ENCODE results near the gene ST3GAL2.
"Not testable (repeated sequence)": the region's sequence is repeated elsewhere in the genome, so short reads cannot be mapped to it uniquely, and the experiment has no call there.

Gene ST3GAL2

GRCh38 chr16:70386289-70386986 lies 52.5 kb downstream of the ST3GAL2 start:
- not testable (repeated sequence) for DNase-seq (ENCODE audit: low spot score)

- no peak for DNase-seq (ENCODE audit: low spot score)
Observed at GRCh38 chr16:70383421-70383960, 55.4 kb downstream of the ST3GAL2 start.

DNA sequence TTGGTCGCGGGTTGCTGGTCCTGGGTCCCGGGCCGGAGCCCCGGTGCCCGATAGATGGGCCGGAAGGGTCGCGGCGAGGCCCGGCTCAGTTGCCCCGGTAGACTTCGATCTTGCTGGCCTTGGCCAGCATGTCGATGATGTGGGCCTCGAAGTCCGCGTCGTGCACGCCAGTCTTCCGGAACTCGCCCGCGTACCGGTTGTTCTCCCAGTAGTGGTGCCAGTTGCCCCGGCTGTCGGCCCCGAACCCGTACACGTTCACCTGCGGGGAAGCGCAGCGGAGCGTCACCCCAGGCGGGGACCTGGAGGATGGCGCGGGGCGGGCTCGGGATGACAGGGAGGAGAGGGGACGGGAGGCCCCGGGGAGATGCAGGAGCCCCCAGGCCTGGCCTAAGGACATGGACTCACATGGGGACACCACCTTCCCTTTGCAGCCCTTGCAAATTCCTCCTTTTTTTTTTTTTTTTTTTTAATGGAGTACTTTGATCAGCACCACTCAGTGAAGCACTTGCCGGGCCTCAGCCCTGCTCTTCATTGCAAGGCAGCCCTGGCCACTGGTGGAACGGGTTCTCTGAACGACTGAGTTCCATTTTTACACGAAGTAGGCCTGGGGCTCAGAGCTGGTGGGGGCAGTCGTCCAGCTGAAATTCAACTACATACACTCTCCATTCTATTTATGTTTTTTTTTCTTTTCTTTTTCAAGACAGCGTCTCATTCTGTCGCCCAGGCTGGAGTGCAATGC lies 57.1 kb downstream of the ST3GAL2 start:
- no peak for DNase-seq (ENCODE audit: low spot score)

GRCh38 chr16:70380919-70381603 lies 57.8 kb downstream of the ST3GAL2 start:
- peak; percentile 98 for DNase-seq (ENCODE audit: low spot score)

DNA sequence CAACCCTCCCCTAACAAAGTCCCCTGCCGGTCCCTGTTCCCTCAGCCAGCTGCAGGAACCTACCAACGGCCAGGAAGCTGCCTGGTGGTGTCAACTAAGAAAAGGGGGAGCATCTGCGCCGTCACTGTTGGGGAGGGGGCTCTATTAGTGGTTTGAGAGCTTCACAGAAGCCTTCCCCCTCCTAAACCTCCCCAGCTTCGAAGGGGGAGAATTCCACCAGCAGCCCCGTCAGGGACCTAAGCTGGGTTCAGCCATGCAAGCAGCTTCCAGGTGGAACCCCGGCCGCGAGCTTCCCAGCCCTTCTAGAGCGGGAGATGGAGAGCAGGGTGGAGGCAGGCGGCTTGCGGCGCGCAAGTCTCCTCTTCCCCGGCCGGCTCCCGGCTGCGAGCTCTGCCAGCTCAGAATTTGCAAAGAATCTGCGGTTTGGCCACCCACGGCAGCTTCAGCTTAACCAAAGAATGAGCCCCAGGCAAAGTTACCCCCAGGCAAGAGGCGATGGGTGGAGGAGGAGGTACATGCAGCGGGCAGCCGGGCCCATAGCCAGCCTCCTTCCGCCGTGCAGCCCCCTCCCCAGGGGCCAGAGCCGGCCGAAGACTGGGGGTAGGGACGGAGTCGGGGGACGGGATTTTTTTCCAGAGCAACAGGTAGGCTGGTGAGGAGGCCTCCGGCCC lies 58.5 kb downstream of the ST3GAL2 start:
- DNase-seq (ENCODE audit: low spot score): no peak

DNA sequence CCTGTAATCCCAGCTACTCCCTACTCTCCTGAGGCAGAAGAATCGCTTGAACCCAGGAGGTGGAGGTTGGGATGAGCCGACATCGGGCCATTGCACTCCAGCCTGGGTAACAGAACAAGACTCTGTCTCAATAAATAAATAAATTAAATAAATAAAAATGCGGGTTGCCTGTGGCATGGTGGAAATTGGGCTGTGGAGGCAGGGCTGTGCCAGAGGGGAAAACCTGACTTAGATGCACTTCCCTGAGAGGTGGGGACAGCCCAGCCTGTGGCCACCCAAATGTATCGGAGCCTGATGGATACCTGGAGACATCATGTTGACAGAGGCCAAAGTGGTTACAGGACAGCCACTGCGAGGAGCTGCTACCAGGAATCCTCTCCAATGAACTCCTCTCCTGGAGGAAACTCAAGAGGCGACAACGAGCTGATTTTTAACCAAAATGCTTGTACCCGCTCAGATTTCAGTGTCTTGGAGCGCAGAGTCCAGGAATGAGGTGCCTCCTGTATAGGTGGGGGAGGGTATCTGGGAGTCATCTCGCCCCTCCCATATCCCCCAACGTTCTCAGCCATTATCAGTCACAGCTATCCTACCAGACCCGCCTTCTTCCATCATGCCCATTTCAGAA lies 59.9 kb downstream of the ST3GAL2 start:
- no peak for DNase-seq (ENCODE audit: low spot score)

GRCh38 chr16:70377782-70378181 lies 61.1 kb downstream of the ST3GAL2 start:
- no peak for DNase-seq (ENCODE audit: low spot score)

DNA sequence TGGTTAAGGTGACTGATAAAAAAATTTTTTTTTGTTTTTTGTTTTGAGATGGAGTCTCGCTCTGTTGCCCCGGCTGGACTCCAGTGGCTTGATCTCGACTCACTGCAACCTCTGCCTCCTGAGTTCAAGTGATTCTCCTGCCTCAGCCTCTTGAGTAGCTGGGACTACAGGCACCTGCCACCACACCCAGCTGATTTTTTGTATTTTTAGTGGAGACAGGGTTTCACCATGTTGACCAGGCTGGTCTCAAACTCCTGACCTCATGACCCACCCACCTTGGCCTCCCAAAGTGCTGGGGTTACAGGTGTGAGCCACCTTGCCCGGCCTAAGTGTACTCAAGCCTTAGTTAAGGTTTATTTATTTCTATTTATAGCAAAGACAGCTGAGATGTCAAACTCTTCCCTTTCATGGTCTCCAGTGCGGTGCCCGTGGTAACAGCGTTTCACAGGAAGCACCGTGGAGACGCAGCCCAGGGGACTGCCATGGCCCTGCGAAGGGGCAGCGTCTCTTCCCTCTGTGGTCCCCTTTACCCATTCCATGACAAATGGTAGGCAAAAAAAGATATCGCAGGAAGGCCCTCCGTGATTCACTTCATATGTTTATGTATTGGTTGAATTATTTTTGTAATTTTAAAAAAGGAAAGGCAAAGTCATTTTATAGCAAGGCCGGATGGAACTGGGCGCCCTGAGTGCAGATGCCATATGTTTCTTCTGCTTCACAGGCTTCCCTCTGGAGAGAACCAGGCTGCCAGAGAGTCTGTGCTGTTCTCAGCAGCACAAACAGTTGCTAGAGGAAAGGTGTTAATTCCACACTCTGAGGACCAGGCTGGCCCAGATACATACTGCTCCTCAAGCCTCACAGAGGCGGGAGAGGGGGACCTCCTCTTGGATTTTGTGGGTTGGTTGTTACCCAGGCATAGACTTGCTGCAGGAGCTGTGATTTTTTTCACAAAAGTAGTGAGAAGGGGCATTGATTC lies 63.0 kb downstream of the ST3GAL2 start:
- DNase-seq (ENCODE audit: low spot score): no peak

GRCh38 chr16:70374213-70374612 lies 64.7 kb downstream of the ST3GAL2 start:
- DNase-seq (ENCODE audit: low spot score): no peak

DNA sequence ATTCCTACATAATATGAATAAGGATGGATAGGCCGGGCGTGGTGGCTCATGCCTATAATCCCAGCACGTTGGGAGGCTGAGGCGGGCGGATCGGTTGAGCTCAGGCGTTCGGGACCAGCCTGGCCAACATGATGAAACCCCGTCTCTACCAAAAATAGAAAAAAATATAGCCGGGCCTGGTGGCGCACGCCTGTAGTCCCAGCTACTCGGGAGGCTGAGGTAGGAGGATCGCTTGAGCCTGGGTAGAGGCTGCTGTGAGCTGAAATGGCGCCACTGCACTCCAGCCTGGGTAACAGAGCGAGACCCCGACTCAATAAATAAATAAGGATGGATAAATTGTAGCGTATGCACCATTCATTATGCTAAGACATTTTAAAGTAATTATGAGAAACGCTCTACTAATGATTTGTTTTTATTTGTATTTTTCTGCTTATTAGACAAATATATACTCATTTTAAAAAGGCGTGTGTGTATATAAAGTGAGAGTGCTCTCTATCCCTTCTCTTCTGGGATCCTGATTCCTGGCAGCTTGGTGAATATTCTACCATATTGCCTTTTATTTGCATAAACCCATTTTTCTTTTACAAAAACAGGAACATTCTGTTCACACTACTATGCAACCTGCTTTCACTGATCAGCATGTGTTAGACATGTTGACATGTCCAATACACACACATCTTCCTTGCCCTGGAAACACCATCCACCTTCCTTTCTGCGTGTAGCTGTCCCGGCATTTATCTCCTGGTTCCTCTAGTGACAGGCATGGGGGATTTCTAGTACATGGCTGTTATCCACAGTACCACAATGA lies 65.8 kb downstream of the ST3GAL2 start:
- DNase-seq (ENCODE audit: low spot score): no peak

GRCh38 chr16:70370924-70371323 lies 68.0 kb downstream of the ST3GAL2 start:
- no peak for DNase-seq (ENCODE audit: low spot score)

GRCh38 chr16:70370145-70370544 lies 68.8 kb downstream of the ST3GAL2 start:
- DNase-seq (ENCODE audit: low spot score): peak; percentile 15

GRCh38 chr16:70364399-70364798 lies 74.5 kb downstream of the ST3GAL2 start:
- no peak for DNase-seq (ENCODE audit: low spot score)

DNA sequence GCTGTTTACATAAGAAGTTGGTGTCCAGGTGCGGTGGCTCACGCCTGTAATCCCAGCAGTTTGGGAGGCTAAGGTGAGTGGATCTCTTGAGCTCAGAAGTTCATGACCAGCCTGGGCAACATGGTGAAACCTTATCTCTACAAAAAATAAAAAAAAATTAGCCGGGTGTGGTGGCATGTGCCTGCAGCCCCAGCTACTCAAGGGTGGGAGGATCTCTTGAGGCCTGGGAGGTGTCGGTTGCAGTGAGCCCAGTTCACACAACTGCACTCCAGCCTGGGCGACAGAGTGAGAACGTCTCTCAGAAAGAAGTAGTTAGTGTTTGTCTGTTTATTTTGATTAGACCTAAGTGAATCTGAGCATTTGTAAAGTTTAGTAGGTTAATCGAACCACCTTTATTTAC lies 79.3 kb downstream of the ST3GAL2 start:
- no peak for DNase-seq (ENCODE audit: low spot score)

- DNase-seq (ENCODE audit: low spot score): no peak
Observed at GRCh38 chr16:70349783-70350182, 89.1 kb downstream of the ST3GAL2 start.

DNA sequence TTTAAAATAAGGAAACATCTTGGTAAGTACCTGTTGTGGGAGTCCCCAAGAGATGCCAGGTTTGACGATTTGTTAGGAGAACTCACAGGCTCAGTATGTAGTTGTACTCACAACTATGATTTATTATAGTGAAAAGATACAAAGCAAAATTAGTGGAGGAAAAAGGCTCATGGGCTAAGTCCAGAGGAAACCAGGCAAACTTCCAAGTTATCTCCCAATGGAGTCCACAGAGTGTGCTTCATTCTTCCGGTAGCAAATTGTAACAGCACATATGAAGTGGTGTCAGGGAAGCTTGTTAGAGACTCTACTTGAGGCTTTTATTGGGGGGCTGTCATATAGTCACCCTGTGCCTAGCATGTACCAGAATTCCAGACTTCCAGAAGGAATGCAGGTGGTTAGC lies 89.9 kb downstream of the ST3GAL2 start:
- DNase-seq (ENCODE audit: low spot score): no peak

DNA sequence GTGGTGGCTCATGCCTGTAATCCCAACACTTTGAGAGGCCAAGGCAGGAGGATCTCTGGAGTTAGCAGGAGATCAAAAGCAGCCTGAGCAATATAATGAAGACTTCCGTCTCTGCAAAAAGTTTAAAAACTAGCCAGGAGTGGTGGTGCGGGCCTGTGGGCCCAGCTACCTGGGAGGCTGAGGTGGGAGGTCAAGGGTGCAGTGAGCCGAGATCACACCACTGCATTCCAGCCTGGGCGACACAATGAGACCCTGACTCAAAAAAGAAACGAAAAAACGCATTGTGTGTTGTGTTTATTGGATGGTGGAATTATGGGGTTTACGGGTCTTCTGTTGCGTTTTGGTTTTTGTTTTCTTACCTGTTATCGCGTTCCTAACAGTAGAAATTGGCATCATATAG lies 93.1 kb downstream of the ST3GAL2 start:
- no peak for DNase-seq (ENCODE audit: low spot score)

GRCh38 chr16:70342016-70342415 lies 96.9 kb downstream of the ST3GAL2 start:
- no peak for DNase-seq (ENCODE audit: low spot score)

- no peak for DNase-seq (ENCODE audit: low spot score)
Observed at GRCh38 chr16:70341600-70341999, 97.3 kb downstream of the ST3GAL2 start.

- no peak for DNase-seq (ENCODE audit: low spot score)
Observed at GRCh38 chr16:70337814-70338213, 101.1 kb downstream of the ST3GAL2 start.
